Measurements from ENCODE around the gene OR14A2.
"Not testable (repeated sequence)": the region's sequence is repeated elsewhere in the genome, so short reads cannot be mapped to it uniquely, and the experiment has no call there.

Gene OR14A2

DNA sequence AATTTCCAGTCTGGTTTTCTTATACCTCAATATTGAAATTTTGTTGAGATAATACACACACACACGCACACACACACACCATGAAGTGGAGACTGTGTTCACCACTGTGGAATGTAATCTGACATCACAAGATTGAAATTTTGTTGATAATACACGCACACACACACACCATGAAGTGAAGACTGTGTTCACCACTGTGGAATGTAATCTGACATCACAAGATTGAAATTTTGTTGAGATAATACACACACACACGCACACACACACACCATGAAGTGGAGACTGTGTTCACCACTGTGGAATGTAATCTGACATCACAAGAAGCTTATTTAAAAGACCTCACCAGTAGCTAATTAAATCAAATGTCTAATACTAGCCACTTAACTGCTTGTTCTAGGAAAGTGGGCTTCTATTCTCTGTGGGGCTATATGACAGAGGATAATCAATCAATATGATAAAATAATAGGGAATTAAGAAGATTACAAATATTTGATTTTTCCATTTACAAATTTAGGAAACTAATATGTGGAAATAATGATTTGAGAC is 5.7 kb downstream of the OR14A2 start:
- not testable (repeated sequence) for ATAC-seq
- TF ChIP-seq ISL1 (CRISPR knock-in tag; IDR thresholded peaks at IDR 0.05) (peak; percentile 92), PATZ1 (CRISPR knock-in tag; IDR thresholded peaks at IDR 0.05; ENCODE audit: borderline replicate concordance) (peak; percentile 42; the same call in 1 of the 2 replicates), CREB5 (CRISPR knock-in tag; IDR thresholded peaks at IDR 0.05; ENCODE audit: low read depth) (peak; percentile 88)

- TF ChIP-seq GLIS3 (CRISPR knock-in tag; IDR thresholded peaks at IDR 0.05): no peak
- ATAC-seq: no peak
Observed at GRCh38 chr1:247741756-247742155, 6.2 kb downstream of the OR14A2 start.

DNA sequence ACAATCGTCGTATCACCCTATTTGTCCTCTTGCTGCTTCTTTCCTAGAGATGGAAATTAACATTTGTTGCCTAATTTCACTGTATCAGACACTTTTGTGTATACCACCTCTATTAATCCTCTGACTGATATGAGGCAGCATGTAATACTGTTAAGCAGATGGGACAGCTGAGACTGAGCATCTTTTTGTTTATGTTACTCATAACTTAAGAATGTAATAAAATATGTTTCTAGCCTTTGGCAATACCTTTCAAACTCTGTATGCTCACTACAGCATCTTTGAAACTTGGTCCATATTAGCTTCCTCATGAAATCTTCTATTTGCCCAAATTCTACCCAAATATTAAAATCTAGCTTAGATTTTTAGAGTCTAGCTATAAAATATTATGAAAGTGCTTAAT is 7.2 kb downstream of the OR14A2 start:
- TF ChIP-seq RARB (CRISPR knock-in tag; IDR thresholded peaks at IDR 0.05): no peak
- TF ChIP-seq ZFP30 (CRISPR knock-in tag; IDR thresholded peaks at IDR 0.05): no peak
- no peak for TF ChIP-seq ZNF8 (CRISPR knock-in tag; IDR thresholded peaks at IDR 0.05)
- no peak for TF ChIP-seq SNAI2 (CRISPR knock-in tag; IDR thresholded peaks at IDR 0.05)
- no peak for TF ChIP-seq PPARA (CRISPR knock-in tag; IDR thresholded peaks at IDR 0.05; ENCODE audit: borderline replicate concordance)
- TF ChIP-seq ZFP3 (CRISPR knock-in tag; IDR thresholded peaks at IDR 0.05): no peak
- no peak for TF ChIP-seq BACH2 (CRISPR knock-in tag; IDR thresholded peaks at IDR 0.05; ENCODE audit: borderline replicate concordance)
- no peak for TF ChIP-seq ZC3H10 (CRISPR knock-in tag; IDR thresholded peaks at IDR 0.05)
- TF ChIP-seq GLIS3 (CRISPR knock-in tag; IDR thresholded peaks at IDR 0.05): no peak
- TF ChIP-seq OSR1 (CRISPR knock-in tag; IDR thresholded peaks at IDR 0.05): no peak
- no peak for ATAC-seq

GRCh38 chr1:247738315-247738714 is 9.6 kb downstream of the OR14A2 start, which contains the start of gene OR14K1:
TSS of gene OR14K1 (plus strand) at chr1:247738615. CDS start at chr1:247738615, 0 bp downstream.
- no peak for ATAC-seq
- no peak for TF ChIP-seq ZFP30 (CRISPR knock-in tag; IDR thresholded peaks at IDR 0.05)
- TF ChIP-seq GLIS3 (CRISPR knock-in tag; IDR thresholded peaks at IDR 0.05): no peak
- no peak for TF ChIP-seq CSDC2 (CRISPR knock-in tag; IDR thresholded peaks at IDR 0.05)
- no peak for TF ChIP-seq TSHZ2 (CRISPR knock-in tag; IDR thresholded peaks at IDR 0.05)

DNA sequence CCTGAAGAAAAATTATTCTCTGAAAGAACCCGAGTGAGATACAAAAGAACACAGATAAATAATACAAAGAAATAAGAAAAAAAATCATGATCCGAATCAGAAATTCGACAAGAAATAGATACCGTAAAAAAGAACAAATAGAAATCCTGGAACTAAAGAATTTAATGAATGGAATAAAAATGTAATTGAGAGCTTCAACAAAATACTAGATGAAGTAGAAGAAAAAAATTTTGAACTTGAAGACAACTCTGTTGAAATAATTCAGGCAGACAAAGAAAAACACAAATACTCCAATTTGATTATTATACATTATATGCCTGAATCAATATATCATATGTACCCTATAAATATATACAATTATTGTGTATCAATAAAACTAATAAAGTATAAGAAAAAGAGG is 26.7 kb downstream of the OR14A2 start:
- TF ChIP-seq ISL1 (CRISPR knock-in tag; IDR thresholded peaks at IDR 0.05): no peak
- TF ChIP-seq ESRRG (CRISPR knock-in tag; IDR thresholded peaks at IDR 0.05): no peak
- TF ChIP-seq ZC3H10 (CRISPR knock-in tag; IDR thresholded peaks at IDR 0.05): no peak
- TF ChIP-seq ZNF565 (CRISPR knock-in tag; conservative IDR thresholded peaks at IDR 0.05; ENCODE audit: low read depth): no peak
- no peak for TF ChIP-seq RARB (CRISPR knock-in tag; IDR thresholded peaks at IDR 0.05)
- no peak for TF ChIP-seq OSR1 (CRISPR knock-in tag; IDR thresholded peaks at IDR 0.05)
- no peak for TF ChIP-seq SNAI2 (CRISPR knock-in tag; IDR thresholded peaks at IDR 0.05)
- ATAC-seq: no peak

DNA sequence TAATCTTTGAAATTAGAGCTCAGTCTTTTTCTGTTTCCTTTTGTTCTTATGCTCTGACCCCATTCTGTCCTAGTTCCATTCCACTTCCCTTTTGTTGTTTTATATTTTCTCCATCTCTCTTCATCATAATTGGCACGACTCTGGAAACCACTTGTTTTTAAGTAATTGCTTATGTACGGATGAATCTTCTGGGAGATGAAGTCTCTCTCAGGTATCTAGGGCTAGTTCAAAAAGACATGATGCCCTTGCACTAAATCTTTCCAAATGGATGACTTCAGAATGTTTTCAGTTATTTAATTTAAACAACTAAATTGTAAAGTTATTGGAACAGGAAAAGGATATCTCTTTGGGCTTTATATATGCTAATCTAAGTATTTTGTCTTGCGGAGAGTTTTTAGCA is 31.4 kb downstream of the OR14A2 start, which contains the start of gene OR6F1:
TSS of gene OR6F1 (minus strand) at position 101 of the 400 bp plus-strand sequence. CDS start 3,891 bp downstream, outside the sequence.
- no peak for ATAC-seq
- TF ChIP-seq OSR1 (CRISPR knock-in tag; IDR thresholded peaks at IDR 0.05): no peak
- no peak for TF ChIP-seq TCF4 (CRISPR knock-in tag; IDR thresholded peaks at IDR 0.05; ENCODE audit: borderline replicate concordance)
- TF ChIP-seq SNAI2 (CRISPR knock-in tag; IDR thresholded peaks at IDR 0.05): no peak
- no peak for TF ChIP-seq CREB5 (CRISPR knock-in tag; IDR thresholded peaks at IDR 0.05; ENCODE audit: low read depth)
- TF ChIP-seq ZFP30 (CRISPR knock-in tag; IDR thresholded peaks at IDR 0.05): no peak
- TF ChIP-seq POU6F1 (CRISPR knock-in tag; IDR thresholded peaks at IDR 0.05; ENCODE audit: borderline replicate concordance, low read depth): no peak
- no peak for TF ChIP-seq PATZ1 (CRISPR knock-in tag; IDR thresholded peaks at IDR 0.05; ENCODE audit: borderline replicate concordance)
